ENCODE measurements around the gene SORBS1. TPM values are rescaled to one million over a fixed set of nuclear protein-coding genes. Genes with fewer than 3 reads are reported as not detected.

SORBS1 gene
- total and polyA plus RNA-seq, 4 donors: 33.2 to 71.3 (median 44.1) TPM

GRCh38 chr10:95414016-95414830 lies 146.9 kb downstream of the SORBS1 start:
- Histone ChIP-seq H3K27me3 (ENCODE audit: control insufficient read depth in 4 of 4, insufficient read depth in 4 of 4, low read length in 3 of 4) (no peaks in the 10 kb centered on the region), H3K27ac (ENCODE audit: low read depth in 1 of 2, low read length in 2 of 2) (peak overlapping the region; percentile 44 to 56), H3K9me3 (ENCODE audit: control insufficient read depth in 4 of 4, low read length in 3 of 4) (no peaks in the 10 kb centered on the region), H3K9ac (ENCODE audit: low read depth in 1 of 2, low read length in 2 of 2) (no peak overlapping the region), H3K4me1 (ENCODE audit: control insufficient read depth in 4 of 4, insufficient read depth in 4 of 4, low read length in 3 of 4) (peaks cover 0 to 5% (median 0%) of the 10 kb centered on the region in 4 donors), H3K4me3 (ENCODE audit: low read depth in 1 of 3, low read length in 3 of 3) (no peak overlapping the region), H3K36me3 (ENCODE audit: control insufficient read depth in 4 of 4, insufficient read depth in 3 of 4, low read depth in 1 of 4, low read length in 3 of 4) (peaks cover 2 to 34% (median 24%) of the 10 kb centered on the region in 4 donors)
- TF ChIP-seq HNF4A (conservative IDR thresholded peaks at IDR 0.05): no peak
- TF ChIP-seq TAF1 (conservative IDR thresholded peaks at IDR 0.05): no peak
- no peak for TF ChIP-seq NR2F2 (IDR thresholded peaks at IDR 0.05)
- no peak for TF ChIP-seq YY1 (IDR thresholded peaks at IDR 0.05)
- no peak for TF ChIP-seq REST (IDR thresholded peaks at IDR 0.05)
- no peak for TF ChIP-seq EGR1 (IDR thresholded peaks at IDR 0.05; ENCODE audit: low read depth in 2 of 2)
- TF ChIP-seq HNF4G (IDR thresholded peaks at IDR 0.05): no peak
- TF ChIP-seq FOXA1 (IDR thresholded peaks at IDR 0.05): no peak
- no peak for TF ChIP-seq JUND (IDR thresholded peaks at IDR 0.05)
- TF ChIP-seq ZBTB33 (IDR thresholded peaks at IDR 0.05): no peak
- no peak for TF ChIP-seq RAD21 (IDR thresholded peaks at IDR 0.05)
- no peak for TF ChIP-seq RXRA (IDR thresholded peaks at IDR 0.05)
- no peak for TF ChIP-seq ATF3 (IDR thresholded peaks at IDR 0.05)
- no peak for TF ChIP-seq FOXA2 (IDR thresholded peaks at IDR 0.05)
- TF ChIP-seq SP1 (IDR thresholded peaks at IDR 0.05): no peak
- TF ChIP-seq MAX (IDR thresholded peaks at IDR 0.05): no peak
- no peak for TF ChIP-seq GABPA (IDR thresholded peaks at IDR 0.05 in 1 of 2, conservative IDR thresholded peaks at IDR 0.05 in 1 of 2)
- no peak for TF ChIP-seq CTCF (IDR thresholded peaks at IDR 0.05; ENCODE audit: low read depth, low read length, missing input control)
- 85% methylated on average over 27 of the region's 27 CpGs for WGBS
- no peak for DNase-seq (ENCODE audit: low spot score)

Measured in liver (tissue), 9 donors.